ENCODE results near the gene EVL. TPM values are rescaled to one million over a fixed set of nuclear protein-coding genes. Genes with fewer than 3 reads are reported as not detected.

EVL gene
- total RNA-seq, 2 experiments from 2014 or later = 660 to 678 TPM

DNA sequence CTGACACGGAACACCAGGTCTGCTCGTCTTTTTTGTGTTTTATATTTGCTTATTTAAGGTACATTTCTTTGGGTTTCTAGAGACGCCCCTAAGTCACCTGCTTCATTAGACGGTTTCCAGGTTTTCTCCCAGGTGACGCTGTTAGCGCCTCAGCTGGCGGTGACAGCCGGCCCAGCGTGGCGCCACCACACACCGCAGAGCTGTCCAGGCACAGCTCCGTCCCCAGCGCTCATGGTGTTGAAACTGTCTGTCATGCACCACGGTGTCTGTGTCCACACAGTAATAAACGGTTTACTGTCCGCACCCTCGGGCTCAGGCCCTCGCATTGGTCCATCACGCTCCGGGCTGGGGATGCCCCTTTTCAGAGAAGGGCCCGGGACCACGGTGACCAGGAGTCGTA lies 78.7 kb downstream of the EVL start:
- no peak for ATAC-seq (ENCODE audit: poor library complexity)
- Mint-ChIP-seq H3K4me1 (ENCODE audit: low read depth) (peaks cover 25% of the 10 kb centered on the region), H3K27ac (peak overlapping the region; percentile 27), H3K9me3 (no peaks in the 10 kb centered on the region), H3K4me3 (no peak overlapping the region), H3K36me3 (ENCODE audit: low read depth) (peaks cover 42% of the 10 kb centered on the region), H3K27me3 (no peaks in the 10 kb centered on the region)
- Histone ChIP-seq H3K27me3 (ENCODE audit: control insufficient read depth in 1 of 2, insufficient read depth in 2 of 2, low read length in 2 of 2) (no peaks in the 10 kb centered on the region), H3K4me1 (ENCODE audit: insufficient read depth, low read length) (peaks cover 46% of the 10 kb centered on the region), H3K27ac (ENCODE audit: low read depth in 1 of 2, low read length in 2 of 2) (no peak overlapping the region), H3K9me3 (ENCODE audit: control insufficient read depth in 1 of 2, insufficient read depth in 1 of 2, low read length in 2 of 2) (peaks cover 0 to 7% of the 10 kb centered on the region in 2 experiments), H3K4me3 (ENCODE audit: low read length) (no peak overlapping the region), H3K36me3 (ENCODE audit: insufficient read depth, low read length) (peaks cover 56% of the 10 kb centered on the region)
- CTCF ChIA-PET = interaction anchor here (0.6 kb wide), 1 partner anchor 49 kb away, joined by 3 read pairs; no protein-coding TSS in a partner anchor
- intact Hi-C loops (cut with DNase I, micrococcal nuclease) = no loop called here
- DNase-seq = no peak
- TF ChIP-seq, protein P1, sequence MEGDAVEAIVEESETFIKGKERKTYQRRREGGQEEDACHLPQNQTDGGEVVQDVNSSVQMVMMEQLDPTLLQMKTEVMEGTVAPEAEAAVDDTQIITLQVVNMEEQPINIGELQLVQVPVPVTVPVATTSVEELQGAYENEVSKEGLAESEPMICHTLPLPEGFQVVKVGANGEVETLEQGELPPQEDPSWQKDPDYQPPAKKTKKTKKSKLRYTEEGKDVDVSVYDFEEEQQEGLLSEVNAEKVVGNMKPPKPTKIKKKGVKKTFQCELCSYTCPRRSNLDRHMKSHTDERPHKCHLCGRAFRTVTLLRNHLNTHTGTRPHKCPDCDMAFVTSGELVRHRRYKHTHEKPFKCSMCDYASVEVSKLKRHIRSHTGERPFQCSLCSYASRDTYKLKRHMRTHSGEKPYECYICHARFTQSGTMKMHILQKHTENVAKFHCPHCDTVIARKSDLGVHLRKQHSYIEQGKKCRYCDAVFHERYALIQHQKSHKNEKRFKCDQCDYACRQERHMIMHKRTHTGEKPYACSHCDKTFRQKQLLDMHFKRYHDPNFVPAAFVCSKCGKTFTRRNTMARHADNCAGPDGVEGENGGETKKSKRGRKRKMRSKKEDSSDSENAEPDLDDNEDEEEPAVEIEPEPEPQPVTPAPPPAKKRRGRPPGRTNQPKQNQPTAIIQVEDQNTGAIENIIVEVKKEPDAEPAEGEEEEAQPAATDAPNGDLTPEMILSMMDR (IDR thresholded peaks at IDR 0.05) = no peak
- POLR2A ChIA-PET = interaction anchor here (1.5 kb wide), 1 partner anchor 79 kb away, joined by 4 read pairs; the partner anchor contains the start of gene EVL

DNA sequence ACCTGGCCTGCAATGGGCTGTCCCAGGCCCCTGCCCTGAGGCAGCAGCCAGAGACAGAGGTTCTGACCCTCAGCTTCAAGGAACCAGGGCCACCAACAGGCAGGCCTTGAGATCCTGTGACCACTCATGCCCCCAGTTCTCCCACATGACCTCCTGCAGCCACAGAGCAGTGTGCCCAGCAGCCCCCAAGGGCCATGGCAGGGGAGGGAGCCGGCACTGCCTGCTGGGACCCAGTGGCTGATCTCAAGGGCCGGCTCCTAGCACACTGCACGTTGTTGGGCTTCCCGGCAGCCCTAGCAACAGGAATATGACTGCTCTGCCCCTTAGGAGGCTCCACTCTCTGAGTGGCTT lies 79.4 kb downstream of the EVL start:
- ATAC-seq (ENCODE audit: poor library complexity) (no peak), DNase-seq (no peak)
- Histone ChIP-seq H3K36me3 (ENCODE audit: insufficient read depth, low read length) (peaks cover 49% of the 10 kb centered on the region), H3K4me1 (ENCODE audit: insufficient read depth, low read length) (peaks cover 46% of the 10 kb centered on the region), H3K27me3 (ENCODE audit: control insufficient read depth in 1 of 2, insufficient read depth in 2 of 2, low read length in 2 of 2) (no peaks in the 10 kb centered on the region), H3K4me3 (ENCODE audit: low read length) (no peak overlapping the region), H3K27ac (ENCODE audit: low read depth in 1 of 2, low read length in 2 of 2) (no peak overlapping the region), H3K9me3 (ENCODE audit: control insufficient read depth in 1 of 2, insufficient read depth in 1 of 2, low read length in 2 of 2) (peaks cover 0 to 10% of the 10 kb centered on the region in 2 experiments)
- TF ChIP-seq, protein P1 (IDR thresholded peaks at IDR 0.05) = no peak
- Mint-ChIP-seq H3K27ac (no peak overlapping the region), H3K36me3 (ENCODE audit: low read depth) (peaks cover 35% of the 10 kb centered on the region), H3K27me3 (no peaks in the 10 kb centered on the region), H3K4me1 (ENCODE audit: low read depth) (peaks cover 25% of the 10 kb centered on the region), H3K9me3 (no peaks in the 10 kb centered on the region), H3K4me3 (no peak overlapping the region)
- POLR2A ChIA-PET = interaction anchor here (1.5 kb wide), 1 partner anchor 80 kb away, joined by 4 read pairs; the partner anchor contains the start of gene EVL
- intact Hi-C loops (cut with DNase I, micrococcal nuclease) = no loop called here
- CTCF ChIA-PET = interaction anchor here (0.6 kb wide), 1 partner anchor 48 kb away, joined by 3 read pairs; no protein-coding TSS in a partner anchor

DNA sequence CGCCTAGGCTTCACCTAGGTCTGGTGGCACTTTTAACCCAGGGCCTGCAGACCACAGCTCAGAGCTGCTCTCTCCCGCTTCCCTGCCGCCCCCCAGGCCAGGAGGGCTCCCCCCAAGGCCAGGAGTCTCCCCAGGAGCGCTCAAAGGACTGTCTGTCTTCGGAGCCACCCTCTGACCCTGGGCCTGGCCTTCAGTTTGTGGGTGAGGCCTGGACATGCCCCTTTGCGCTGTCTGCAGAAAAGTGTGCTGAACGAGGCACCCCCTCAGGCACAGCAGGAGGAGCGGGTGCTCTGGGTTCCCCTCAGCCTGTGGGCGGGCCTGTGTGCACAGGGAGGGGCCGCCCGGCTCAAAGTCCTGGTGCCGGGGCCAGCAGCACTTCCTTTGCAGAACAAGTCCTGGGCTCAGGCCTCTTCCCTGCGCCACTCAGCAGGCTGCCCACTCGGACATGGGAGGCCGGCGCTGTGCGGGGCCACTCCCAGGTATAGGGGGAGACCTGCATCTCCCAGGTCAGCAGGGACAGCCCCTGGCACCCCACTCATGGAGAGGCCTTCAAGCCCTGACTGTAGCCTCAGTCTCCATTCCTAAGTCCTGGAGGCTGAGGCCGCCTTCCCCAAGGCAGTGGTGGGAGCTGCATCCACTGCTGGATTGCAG lies 79.9 kb downstream of the EVL start:
- Mint-ChIP-seq H3K36me3 (ENCODE audit: low read depth) (peaks cover 30% of the 10 kb centered on the region), H3K4me1 (ENCODE audit: low read depth) (peaks cover 25% of the 10 kb centered on the region), H3K9me3 (no peaks in the 10 kb centered on the region), H3K27ac (no peak overlapping the region), H3K27me3 (no peaks in the 10 kb centered on the region), H3K4me3 (no peak overlapping the region)
- H3K9me3 ChIP-seq (ENCODE audit: control insufficient read depth in 1 of 2, insufficient read depth in 1 of 2, low read length in 2 of 2) = peaks cover 0 to 10% of the 10 kb centered on the region in 2 experiments
- H3K4me3 ChIP-seq (ENCODE audit: low read length) = no peak overlapping the region
- no peak overlapping the region for H3K27ac ChIP-seq (ENCODE audit: low read depth in 1 of 2, low read length in 2 of 2)
- intact Hi-C loops (cut with DNase I, micrococcal nuclease) = no loop called here
- POLR2A ChIA-PET = interaction anchor here (1.2 to 1.5 kb wide), 4 partner anchors 48 to 80 kb away, joined by 3 to 4 read pairs (median 4); partner anchors contain the start of gene EVL
- DNase-seq (no peak), ATAC-seq (ENCODE audit: poor library complexity) (no peak)
- H3K36me3 ChIP-seq (ENCODE audit: insufficient read depth, low read length) = peaks cover 44% of the 10 kb centered on the region
- CTCF ChIA-PET = no interaction called here
- peaks cover 46% of the 10 kb centered on the region for H3K4me1 ChIP-seq (ENCODE audit: insufficient read depth, low read length)
- TF ChIP-seq, protein P1 (IDR thresholded peaks at IDR 0.05) = no peak
- H3K27me3 ChIP-seq (ENCODE audit: control insufficient read depth in 1 of 2, insufficient read depth in 2 of 2, low read length in 2 of 2) = no peaks in the 10 kb centered on the region
